Upper lobe of left lung (tissue), 6 donors: ENCODE data around the gene PTPRD. TPM values are rescaled to one million over a fixed set of nuclear protein-coding genes. Genes with fewer than 3 reads are reported as not detected.

Experiments
- ATAC-seq, 2 donors: fragments of 200-7000 bp; cut with Tn5 transposase; one replicate each; pipeline ENCODE4 v1.9.1; 2022; ENCODE audit warnings: mild to moderate bottlenecking in 2 of 2, moderate library complexity in 2 of 2; ENCODE audit not compliant: low FRiP score in 2 of 2
- DNase-seq, 2 donors: peaks; one replicate each; pipeline ENCODE4 v3.0.0-alpha.2; 2019 to 2020
- H3K27ac ChIP-seq, 4 donors: fragments of 200-600 bp; sonication (generic); one replicate each; pipeline ENCODE4 v1.5.1; 2016 to 2019
- H3K27me3 ChIP-seq, 4 donors: fragments of 200-600 bp; sonication (generic); one replicate each; pipeline ENCODE4 v1.5.1; 2017 to 2019
- H3K36me3 ChIP-seq, 4 donors: fragments of 200-600 bp; sonication (generic); one replicate each; pipeline ENCODE4 v1.5.1; 2016 to 2019
- H3K4me1 ChIP-seq, 4 donors: fragments of 200-600 bp; sonication (generic); one replicate each; pipeline ENCODE4 v1.5.1; 2018 to 2019
- H3K4me3 ChIP-seq, 4 donors: fragments of 200-600 bp; sonication (generic); one replicate each; pipeline ENCODE4 v1.5.1; 2017 to 2019; ENCODE audit warnings: mild to moderate bottlenecking in 2 of 4, moderate library complexity in 1 of 4
- H3K9me3 ChIP-seq, 4 donors: fragments of 200-600 bp; sonication (generic); one replicate each; pipeline ENCODE4 v1.5.1; 2018 to 2019
- EP300 ChIP-seq, 4 donors: sonication (generic); formaldehyde crosslinking; IDR thresholded peaks; one replicate each; pipeline ENCODE4 v1.5.1; 2017; ENCODE audit warnings: antibody characterized with exemption in 4 of 4, control low read depth in 2 of 4
- POLR2A ChIP-seq, 4 donors: fragments of 450-650 bp; IDR thresholded peaks; one replicate each; pipeline ENCODE4 v1.5.1; 2016 to 2017; ENCODE audit warnings: antibody characterized with exemption in 4 of 4, mild to moderate bottlenecking in 2 of 4
- POLR2AphosphoS5 ChIP-seq, 2 donors: sonication (generic); formaldehyde crosslinking; IDR thresholded peaks; one replicate each; pipeline ENCODE4 v1.5.1; 2017; ENCODE audit warnings: antibody characterized with exemption in 2 of 2
- WGBS, 2 donors: methylation state at CpG; one replicate each; pipeline ENCODE4 v1.1.5; 2017 to 2018; 5-methylcytosine and 5-hydroxymethylcytosine counted together
- total RNA-seq, 6 donors: library from RNA; depleted of rRNA in 4 of 6; stranded (reverse); fragments of >200 nt in 4 of 6; gene quantifications; one replicate each; pipeline versions ENCODE4 v1.1.0 to v1.2.1, GENCODE V29; 2016 to 2021
- TF ChIP-seq, protein P1 (sequence below), 6 experiments: fragments of 450-650 bp in 4 of 6; fragments of 200-600 bp in 2 of 6; sonication (generic) in 2 of 6; IDR thresholded peaks; one replicate each; pipeline ENCODE4 v1.5.1; 2016 to 2019; ENCODE audit warnings: antibody characterized with exemption in 6 of 6
- donor health status: DM: no; HTN: no; CAD: no; lungs with moderate emphysema.
- donor health status: DM: no; HTN: yes; CAD: no; lungs with severe emphysema.

The PTPRD gene
- total RNA-seq, 6 donors from 2014 or later, result 7.4 to 46.1 (median 14.5) TPM

DNA sequence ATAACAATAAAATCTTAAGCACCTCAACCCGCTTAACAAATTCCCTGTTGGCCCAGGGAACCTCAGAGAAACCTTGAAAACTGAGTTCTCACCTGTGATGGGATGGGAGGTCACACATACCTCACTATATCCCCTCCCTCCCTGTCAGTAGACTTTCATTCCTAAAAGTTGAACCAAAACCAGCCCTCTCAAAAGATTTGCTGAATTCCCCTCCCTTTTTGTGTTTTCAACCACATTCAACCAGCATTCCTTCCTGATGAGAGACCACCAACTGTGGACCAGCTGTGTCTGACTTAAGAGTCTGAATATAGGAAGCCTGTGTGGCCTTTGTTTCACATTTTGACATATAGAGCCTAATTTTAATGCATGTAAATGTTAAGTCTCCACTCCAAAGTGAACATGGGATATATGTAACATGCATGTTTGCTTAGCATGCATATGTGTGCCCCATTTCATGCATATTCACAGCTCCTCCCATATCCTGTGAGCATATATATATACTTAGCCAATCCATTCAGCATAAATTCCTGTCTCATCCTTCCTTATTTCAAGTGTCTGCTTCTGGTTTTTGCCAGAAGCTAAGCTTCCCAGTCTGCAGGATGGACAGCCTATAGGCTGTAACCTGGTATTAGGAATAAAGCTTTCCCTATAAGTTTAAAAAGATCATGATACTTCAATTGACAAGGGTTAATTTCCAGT is 604.6 kb downstream of the PTPRD start:
- no peaks in the 10 kb centered on the region for H3K36me3 ChIP-seq
- H3K9me3 ChIP-seq, result no peaks in the 10 kb centered on the region
- no peaks in the 10 kb centered on the region for H3K4me1 ChIP-seq
- WGBS, 2 donors, result 48 to 76% methylated on average over 1 of the region's 1 CpG
- no peaks in the 10 kb centered on the region for H3K27me3 ChIP-seq
- ATAC-seq, result no peak
- H3K27ac ChIP-seq, result no peak overlapping the region
- DNase-seq, result no peak
- no peak overlapping the region for H3K4me3 ChIP-seq
- TF ChIP-seq POLR2A (IDR thresholded peaks at IDR 0.05) (no peak), POLR2AphosphoS5 (IDR thresholded peaks at IDR 0.05) (no peak), EP300 (IDR thresholded peaks at IDR 0.05) (no peak)
- TF ChIP-seq, protein P1, sequence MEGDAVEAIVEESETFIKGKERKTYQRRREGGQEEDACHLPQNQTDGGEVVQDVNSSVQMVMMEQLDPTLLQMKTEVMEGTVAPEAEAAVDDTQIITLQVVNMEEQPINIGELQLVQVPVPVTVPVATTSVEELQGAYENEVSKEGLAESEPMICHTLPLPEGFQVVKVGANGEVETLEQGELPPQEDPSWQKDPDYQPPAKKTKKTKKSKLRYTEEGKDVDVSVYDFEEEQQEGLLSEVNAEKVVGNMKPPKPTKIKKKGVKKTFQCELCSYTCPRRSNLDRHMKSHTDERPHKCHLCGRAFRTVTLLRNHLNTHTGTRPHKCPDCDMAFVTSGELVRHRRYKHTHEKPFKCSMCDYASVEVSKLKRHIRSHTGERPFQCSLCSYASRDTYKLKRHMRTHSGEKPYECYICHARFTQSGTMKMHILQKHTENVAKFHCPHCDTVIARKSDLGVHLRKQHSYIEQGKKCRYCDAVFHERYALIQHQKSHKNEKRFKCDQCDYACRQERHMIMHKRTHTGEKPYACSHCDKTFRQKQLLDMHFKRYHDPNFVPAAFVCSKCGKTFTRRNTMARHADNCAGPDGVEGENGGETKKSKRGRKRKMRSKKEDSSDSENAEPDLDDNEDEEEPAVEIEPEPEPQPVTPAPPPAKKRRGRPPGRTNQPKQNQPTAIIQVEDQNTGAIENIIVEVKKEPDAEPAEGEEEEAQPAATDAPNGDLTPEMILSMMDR (IDR thresholded peaks at IDR 0.05), result no peak

DNA sequence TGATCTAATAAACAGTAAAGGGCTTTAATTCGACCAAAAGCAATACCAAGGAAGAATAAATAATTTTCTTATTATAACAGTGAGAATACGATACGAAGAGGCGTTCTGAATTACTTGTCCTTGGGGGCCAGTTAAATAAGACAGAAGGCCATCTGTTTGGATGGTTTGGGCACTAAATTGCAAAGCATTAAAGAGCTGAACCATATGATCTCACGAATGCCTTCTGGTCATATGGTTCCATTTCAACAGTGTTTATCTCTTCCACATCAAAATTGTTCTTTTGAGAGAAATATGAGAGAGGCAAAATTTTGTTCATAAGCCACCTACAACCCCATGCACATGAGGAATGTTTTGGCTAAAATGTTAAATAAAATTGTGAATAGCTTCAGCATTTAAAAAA is 605.4 kb downstream of the PTPRD start:
- 83 to 88% methylated on average over 5 of the region's 5 CpGs for WGBS, 2 donors
- no peaks in the 10 kb centered on the region for H3K9me3 ChIP-seq
- H3K4me3 ChIP-seq, result no peak overlapping the region
- no peaks in the 10 kb centered on the region for H3K4me1 ChIP-seq
- H3K36me3 ChIP-seq, result no peaks in the 10 kb centered on the region
- no peak overlapping the region for H3K27ac ChIP-seq
- TF ChIP-seq POLR2AphosphoS5 (IDR thresholded peaks at IDR 0.05), result no peak
- TF ChIP-seq POLR2A (IDR thresholded peaks at IDR 0.05), result no peak
- no peak for TF ChIP-seq EP300 (IDR thresholded peaks at IDR 0.05)
- TF ChIP-seq, protein P1 (IDR thresholded peaks at IDR 0.05), result no peak
- H3K27me3 ChIP-seq, result no peaks in the 10 kb centered on the region
- ATAC-seq (no peak), DNase-seq (no peak)

DNA sequence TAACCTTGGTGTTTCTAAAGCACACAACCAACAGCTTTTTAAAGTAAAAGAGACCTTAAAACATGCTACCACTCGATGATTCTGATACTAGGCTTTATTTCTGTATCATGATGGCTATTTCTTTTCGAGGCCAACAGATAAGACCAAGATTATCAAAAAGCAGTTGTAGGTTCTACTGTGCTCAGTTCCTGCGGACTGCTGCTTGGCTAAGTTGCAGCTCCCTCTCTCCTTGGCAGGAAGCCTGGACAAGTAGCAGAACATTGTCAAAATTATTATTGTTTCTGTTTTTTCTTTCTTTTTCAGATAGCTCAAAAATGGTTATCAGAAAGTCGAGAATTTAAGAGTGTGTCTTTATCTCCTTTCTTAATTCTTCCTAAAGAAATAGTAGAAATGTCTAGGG is 607.6 kb downstream of the PTPRD start:
- 23 to 32% methylated on average over 4 of the region's 4 CpGs for WGBS, 2 donors
- Histone ChIP-seq H3K4me1 (no peaks in the 10 kb centered on the region), H3K27me3 (no peaks in the 10 kb centered on the region), H3K27ac (no peak overlapping the region), H3K36me3 (no peaks in the 10 kb centered on the region), H3K9me3 (no peaks in the 10 kb centered on the region), H3K4me3 (no peak overlapping the region)
- ATAC-seq (no peak), DNase-seq (no peak)
- TF ChIP-seq, protein P1 (IDR thresholded peaks at IDR 0.05), result no peak
- TF ChIP-seq POLR2AphosphoS5 (IDR thresholded peaks at IDR 0.05), result no peak
- no peak for TF ChIP-seq EP300 (IDR thresholded peaks at IDR 0.05)
- no peak for TF ChIP-seq POLR2A (IDR thresholded peaks at IDR 0.05)

DNA sequence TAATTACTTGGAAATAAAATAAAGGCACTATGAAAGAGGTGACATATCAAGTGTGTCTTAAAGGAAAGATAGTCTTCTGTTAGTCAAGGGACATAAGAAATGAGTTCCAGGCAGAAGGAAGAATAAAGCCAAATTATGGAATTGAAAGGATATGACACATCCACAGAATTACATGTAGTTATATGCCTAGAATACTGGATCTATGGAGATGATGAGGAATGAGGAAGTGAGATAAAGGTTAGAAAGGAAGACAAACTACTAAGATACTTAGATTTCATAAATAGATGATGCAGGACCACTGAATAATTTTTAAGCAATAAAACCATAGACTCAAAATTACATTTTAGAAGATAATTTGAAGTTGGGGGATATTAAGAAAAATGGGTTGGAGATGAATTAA is 609.8 kb downstream of the PTPRD start:
- ATAC-seq, result no peak
- no peaks in the 10 kb centered on the region for H3K27me3 ChIP-seq

More for the DNA sequence above, 609.8 kb downstream of the PTPRD start:
- no peaks in the 10 kb centered on the region for H3K36me3 ChIP-seq
- TF ChIP-seq POLR2A (IDR thresholded peaks at IDR 0.05) (no peak), EP300 (IDR thresholded peaks at IDR 0.05) (no peak), POLR2AphosphoS5 (IDR thresholded peaks at IDR 0.05) (no peak)
- TF ChIP-seq, protein P1 (IDR thresholded peaks at IDR 0.05), result no peak
- H3K4me3 ChIP-seq, result no peak overlapping the region
- H3K27ac ChIP-seq, result no peak overlapping the region
- no peaks in the 10 kb centered on the region for H3K4me1 ChIP-seq
- no peak for DNase-seq
- no peaks in the 10 kb centered on the region for H3K9me3 ChIP-seq
